Measurements from ENCODE around the gene METRN. TPM values are rescaled to one million over a fixed set of nuclear protein-coding genes. Genes with fewer than 3 reads are reported as not detected.

METRN gene
- polyA plus RNA-seq, 1 of the 3 experiments (the other 2 are of a cell fraction): 59.7 TPM

GRCh38 chr16:740459-740763 lies 25.5 kb downstream of the METRN start:
- peak overlapping the region; percentile 85 to 87 for H3K4me3 ChIP-seq (ENCODE audit: low read depth in 2 of 2, low read length in 1 of 2)
- peaks cover 14% of the 10 kb centered on the region for H3K79me2 ChIP-seq (ENCODE audit: insufficient read depth)
- peak overlapping the region; percentile 78 for H3K9ac ChIP-seq
- H3K4me2 ChIP-seq: peak overlapping the region; percentile 98
- no peaks in the 10 kb centered on the region for H3K9me3 ChIP-seq
- H3K36me3 ChIP-seq (replicated peaks in 1 of 2; ENCODE audit: control insufficient read depth in 1 of 2, insufficient read depth in 2 of 2, low read length in 1 of 2): peaks cover 0 to 21% of the 10 kb centered on the region in 2 experiments
- no peaks in the 10 kb centered on the region for H4K20me1 ChIP-seq (ENCODE audit: insufficient read depth)
- TF ChIP-seq MAX (IDR thresholded peaks at IDR 0.05; ENCODE audit: low read depth) (no peak), USF1 (IDR thresholded peaks at IDR 0.05; ENCODE audit: borderline replicate concordance, low read depth) (no peak), RXRA (IDR thresholded peaks at IDR 0.05; ENCODE audit: borderline replicate concordance, low read depth) (no peak), MXI1 (IDR thresholded peaks at IDR 0.05; ENCODE audit: low read depth, low read length) (no peak), FOSL2 (IDR thresholded peaks at IDR 0.05; ENCODE audit: borderline replicate concordance, low read depth) (no peak), EZH2phosphoT487 (IDR thresholded peaks at IDR 0.05; ENCODE audit: borderline replicate concordance, low read depth) (no peak), FOXJ3 (CRISPR knock-in tag; IDR thresholded peaks at IDR 0.05) (no peak), TEAD4 (IDR thresholded peaks at IDR 0.05; ENCODE audit: borderline replicate concordance, insufficient read depth) (no peak), SIN3A (IDR thresholded peaks at IDR 0.05; ENCODE audit: borderline replicate concordance, low read depth, low read length) (no peak), EP300 (IDR thresholded peaks at IDR 0.05; ENCODE audit: borderline replicate concordance in 1 of 2, low read depth in 1 of 2, low read length in 1 of 2) (no peak), ELF1 (IDR thresholded peaks at IDR 0.05) (no peak), RCOR1 (IDR thresholded peaks at IDR 0.05; ENCODE audit: low read length) (no peak), TAF1 (IDR thresholded peaks at IDR 0.05; ENCODE audit: borderline replicate concordance, low read depth, low read length) (no peak), JUND (IDR thresholded peaks at IDR 0.05) (no peak)
- ChIA-PET POLR2A (interaction anchor here (0.9 to 1.0 kb wide), 2 partner anchors 20 to 48 kb away, joined by 3 to 7 read pairs; partner anchors contain the start of genes CHTF18 and RPUSD1), CTCF (interaction anchor here (0.6 to 4.5 kb wide), 20 partner anchors 9 to 316 kb away, joined by 3 to 41 read pairs (median 8); partner anchors contain the start of genes ANTKMT, CCDC78 and METRN)
- no peaks in the 10 kb centered on the region for H3K27me3 ChIP-seq (ENCODE audit: insufficient read depth)
- peak overlapping the region in 1 of 2 experiments; percentile 24; a peak in 1 of 4 replicates for H3K27ac ChIP-seq (ENCODE audit: low read depth in 2 of 2, low read length in 1 of 2)
- peaks cover 0 to 10% of the 10 kb centered on the region in 2 experiments; a peak in 1 of 4 replicates for H3K4me1 ChIP-seq (ENCODE audit: control insufficient read depth in 1 of 2, insufficient read depth in 2 of 2, low read depth in 1 of 2, low read length in 1 of 2)
- H3F3A ChIP-seq (replicated peaks; ENCODE audit: insufficient read depth): no peaks in the 10 kb centered on the region
- 4% methylated on average over 13 of the region's 22 CpGs for WGBS (ENCODE audit: low lambda C conversion rate)
- H3K9me2 ChIP-seq: no peaks in the 10 kb centered on the region
- peak; percentile 66 for DNase-seq
- peak overlapping the region; percentile 91; the same call in 1 of the 2 replicates for H2AFZ ChIP-seq (ENCODE audit: low read depth)

- POLR2A ChIA-PET: interaction anchor here (0.9 to 1.1 kb wide), 3 partner anchors 25 to 47 kb away, joined by 3 read pairs; partner anchors contain the start of genes CHTF18 and RPUSD1
- Histone ChIP-seq H3K27me3 (ENCODE audit: insufficient read depth) (no peaks in the 10 kb centered on the region), H3K4me1 (ENCODE audit: control insufficient read depth in 1 of 2, insufficient read depth in 2 of 2, low read depth in 1 of 2, low read length in 1 of 2) (peaks cover 0 to 10% of the 10 kb centered on the region in 2 experiments; a peak in 1 of 4 replicates), H3K9me3 (no peaks in the 10 kb centered on the region), H3K36me3 (replicated peaks in 1 of 2; ENCODE audit: control insufficient read depth in 1 of 2, insufficient read depth in 2 of 2, low read length in 1 of 2) (peaks cover 0 to 16% of the 10 kb centered on the region in 2 experiments), H3F3A (replicated peaks; ENCODE audit: insufficient read depth) (no peaks in the 10 kb centered on the region), H3K79me2 (ENCODE audit: insufficient read depth) (peaks cover 14% of the 10 kb centered on the region), H3K9ac (peak within 1 kb of the TSS; percentile 78), H4K20me1 (ENCODE audit: insufficient read depth) (no peaks in the 10 kb centered on the region), H3K4me2 (peak within 1 kb of the TSS; percentile 98), H3K27ac (ENCODE audit: low read depth in 2 of 2, low read length in 1 of 2) (peak within 1 kb of the TSS in 1 of 2 experiments; percentile 24; a peak in 1 of 4 replicates), H2AFZ (ENCODE audit: low read depth) (peak within 1 kb of the TSS; percentile 91), H3K4me3 (ENCODE audit: low read depth in 2 of 2, low read length in 1 of 2) (peak within 1 kb of the TSS; percentile 85 to 87), H3K9me2 (no peaks in the 10 kb centered on the region)
- CTCF ChIA-PET: interaction anchor here (0.6 to 4.5 kb wide), 23 partner anchors 8 to 357 kb away, joined by 3 to 41 read pairs (median 6); partner anchors contain the start of genes ANTKMT, CCDC78 and METRN
- WGBS (ENCODE audit: low lambda C conversion rate): 5% methylated on average over 29 of the region's 79 CpGs
- DNase-seq: peak; percentile 99
- peak; percentile 71 for TF ChIP-seq MAX (IDR thresholded peaks at IDR 0.05; ENCODE audit: low read depth)
- peak; percentile 77 for TF ChIP-seq MXI1 (IDR thresholded peaks at IDR 0.05; ENCODE audit: low read depth, low read length)
- TF ChIP-seq REST (IDR thresholded peaks at IDR 0.05; ENCODE audit: low read depth, low read length): 0 out of 2 replicates have a peak, but pooled peaks have one; percentile 33
- TF ChIP-seq NFIC (IDR thresholded peaks at IDR 0.05; ENCODE audit: borderline replicate concordance): peak; percentile 29; the same call in 1 of the 2 replicates
- TF ChIP-seq RCOR1 (IDR thresholded peaks at IDR 0.05; ENCODE audit: low read length): no peak
- peak; percentile 96 for TF ChIP-seq YY1 (IDR thresholded peaks at IDR 0.05; ENCODE audit: low read depth)
- peak; percentile 94 for TF ChIP-seq TAF1 (IDR thresholded peaks at IDR 0.05; ENCODE audit: borderline replicate concordance, low read depth, low read length)
- peak; percentile 74 for TF ChIP-seq CTCF (IDR thresholded peaks at IDR 0.05)
- peak; percentile 10; the same call in 1 of the 2 replicates for TF ChIP-seq FOSL2 (IDR thresholded peaks at IDR 0.05; ENCODE audit: borderline replicate concordance, low read depth)
Observed at GRCh38 chr16:740764-741505, 26.0 kb downstream of the METRN start, which contains the start of gene CIAO3. CIAO3 (minus strand) TSS chr16:740997; CDS start chr16:740985, 12 bp downstream.
